ENCODE results near the gene PLXNA1. TPM values are rescaled to one million over a fixed set of nuclear protein-coding genes. Genes with fewer than 3 reads are reported as not detected.

Gene PLXNA1
- total and polyA plus RNA-seq, 2 of the 8 experiments (the other 6 are each of a cell fraction or from before 2014, with no cell fraction given) = 47.5 to 54.9 TPM

DNA sequence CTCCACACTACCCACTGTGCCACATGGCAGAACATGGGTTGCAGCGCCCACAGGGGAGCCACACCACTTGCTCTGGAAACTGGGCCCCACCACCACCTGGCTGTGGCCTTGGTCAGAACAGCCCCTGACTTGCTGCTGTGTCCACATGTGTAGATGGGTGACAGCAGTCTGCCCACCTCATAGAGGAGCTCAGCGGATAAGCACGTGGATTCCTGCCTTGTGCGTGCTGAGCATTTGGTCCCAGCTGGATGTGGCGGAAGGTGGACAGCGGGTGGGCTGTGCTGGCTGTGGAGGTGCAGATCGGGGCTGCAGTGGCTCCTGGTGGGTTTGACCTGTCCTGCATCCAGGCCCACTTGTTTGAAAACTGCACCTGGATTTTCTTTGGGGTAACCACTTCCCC lies 6.0 kb upstream of the PLXNA1 start:
- Histone ChIP-seq H2BK12ac (ENCODE audit: low read depth, low read length) (no peak overlapping the region), H3K56ac (replicated peaks; ENCODE audit: insufficient read length, low read depth, low read length) (no peak overlapping the region), H3K23ac (ENCODE audit: insufficient read length) (no peak overlapping the region), H3K36me3 (ENCODE audit: control insufficient read depth in 2 of 4, insufficient read depth in 4 of 4, low read length in 3 of 4) (no peaks in the 10 kb centered on the region; a peak in 1 of 8 replicates), H3K4me1 (replicated peaks in 1 of 4; ENCODE audit: control insufficient read depth in 3 of 4, insufficient read depth in 4 of 4, low read length in 3 of 4) (peaks cover 0 to 7% (median 4%) of the 10 kb centered on the region in 4 experiments; a peak in 5 of 7 replicates), H3K4me3 (ENCODE audit: extremely low read depth in 1 of 4, insufficient read depth in 2 of 4, low read depth in 3 of 4, low read length in 4 of 4) (no peak overlapping the region), H3K4ac (replicated peaks; ENCODE audit: insufficient read length, low read depth, low read length) (no peak overlapping the region), H2BK20ac (ENCODE audit: low read length) (no peak overlapping the region), H2AK5ac (ENCODE audit: low read depth, low read length) (no peak overlapping the region), H3K14ac (ENCODE audit: insufficient read length) (no peak overlapping the region), H4K91ac (replicated peaks; ENCODE audit: insufficient read length, low read length) (no peak overlapping the region), H3K79me2 (ENCODE audit: control insufficient read depth in 1 of 2, insufficient read depth in 2 of 2, low read length in 2 of 2) (no peaks in the 10 kb centered on the region), H2BK120ac (replicated peaks; ENCODE audit: low read depth, low read length) (no peak overlapping the region), H3K4me2 (ENCODE audit: insufficient read depth in 1 of 2, low read depth in 2 of 2, low read length in 2 of 2) (no peak overlapping the region), H3K79me1 (ENCODE audit: low read depth, low read length) (0 out of 2 replicates have a peak, but pooled peaks cover 3% of the 10 kb centered on the region), H3K23me2 (ENCODE audit: low read depth, low read length) (peaks cover 5% of the 10 kb centered on the region), H3K9me3 (ENCODE audit: insufficient read depth in 2 of 2, low read depth in 1 of 2, low read length in 1 of 2) (peaks cover 2 to 8% of the 10 kb centered on the region in 2 experiments; a peak in 2 of 4 replicates), H3K18ac (ENCODE audit: extremely low read depth, low read length) (no peak overlapping the region), H2AFZ (ENCODE audit: low read length) (no peak overlapping the region), H3K9ac (replicated peaks in 1 of 4; ENCODE audit: extremely low read depth in 1 of 4, low read depth in 3 of 4, low read length in 3 of 4) (no peak overlapping the region), H2BK15ac (ENCODE audit: low read length) (no peak overlapping the region), H4K20me1 (replicated peaks in 1 of 2; ENCODE audit: control insufficient read depth in 1 of 2, insufficient read depth in 2 of 2, low read length in 2 of 2) (peaks cover 0 to 4% of the 10 kb centered on the region in 2 experiments), H4K8ac (ENCODE audit: extremely low read depth, insufficient read depth, low read length) (no peak overlapping the region), H2BK5ac (ENCODE audit: low read depth, low read length) (no peak overlapping the region), H4K5ac (ENCODE audit: insufficient read length, low read depth, low read length) (no peak overlapping the region), H3K27me3 (replicated peaks in 1 of 4; ENCODE audit: control insufficient read depth in 3 of 4, extremely low read depth in 1 of 4, insufficient read depth in 3 of 4, low read length in 3 of 4) (peaks cover 0 to 6% (median 1%) of the 10 kb centered on the region in 4 experiments; a peak in 5 of 7 replicates), H3K27ac (ENCODE audit: low read depth, low read length) (no peak overlapping the region)
- 92% methylated on average over 7 of the region's 7 CpGs; no CpG with 5 or more reads in 1 of the 2 experiments for WGBS, 2 experiments (ENCODE audit: extremely low coverage in 1 of 2, insufficient coverage in 1 of 2, insufficient read length in 1 of 2, insufficient replicate concordance in 2 of 2, low coverage in 1 of 2, low lambda C conversion rate in 2 of 2, missing lambda C conversion rate in 1 of 2)
- FAIRE-seq (no peak), DNase-seq (ENCODE audit: low read depth in 1 of 2, low spot score in 2 of 2) (no peak)
- ChIA-PET POLR2A (ENCODE audit: partially characterized antibody) (no interaction called here), CTCF (ENCODE audit: partially characterized antibody) (interaction anchor here (0.8 to 6.6 kb wide), 5 partner anchors 9 to 223 kb away, joined by 3 to 58 read pairs (median 3); no protein-coding TSS in a partner anchor)
- TF ChIP-seq EZH2 (IDR thresholded peaks at IDR 0.05; ENCODE audit: low read depth, low read length, severe bottlenecking) (no peak), HDAC2 (IDR thresholded peaks at IDR 0.05; ENCODE audit: borderline replicate concordance in 1 of 2, low read depth in 2 of 2, low read length in 2 of 2) (no peak), ZNF274 (IDR thresholded peaks at IDR 0.05; ENCODE audit: borderline replicate concordance, extremely low read depth, low read length) (no peak), RAD21 (IDR thresholded peaks at IDR 0.05 in 1 of 2, conservative IDR thresholded peaks at IDR 0.05 in 1 of 2; ENCODE audit: low read depth in 2 of 2, low read length in 2 of 2) (0 out of 4 replicates have a peak, but pooled peaks of 1 of the 2 experiments have one; percentile 5), SP4 (IDR thresholded peaks at IDR 0.05; ENCODE audit: low read length) (no peak)

Data from H1 (cell line).